ENCODE measurements around the gene CYB561.

Gene CYB561

DNA sequence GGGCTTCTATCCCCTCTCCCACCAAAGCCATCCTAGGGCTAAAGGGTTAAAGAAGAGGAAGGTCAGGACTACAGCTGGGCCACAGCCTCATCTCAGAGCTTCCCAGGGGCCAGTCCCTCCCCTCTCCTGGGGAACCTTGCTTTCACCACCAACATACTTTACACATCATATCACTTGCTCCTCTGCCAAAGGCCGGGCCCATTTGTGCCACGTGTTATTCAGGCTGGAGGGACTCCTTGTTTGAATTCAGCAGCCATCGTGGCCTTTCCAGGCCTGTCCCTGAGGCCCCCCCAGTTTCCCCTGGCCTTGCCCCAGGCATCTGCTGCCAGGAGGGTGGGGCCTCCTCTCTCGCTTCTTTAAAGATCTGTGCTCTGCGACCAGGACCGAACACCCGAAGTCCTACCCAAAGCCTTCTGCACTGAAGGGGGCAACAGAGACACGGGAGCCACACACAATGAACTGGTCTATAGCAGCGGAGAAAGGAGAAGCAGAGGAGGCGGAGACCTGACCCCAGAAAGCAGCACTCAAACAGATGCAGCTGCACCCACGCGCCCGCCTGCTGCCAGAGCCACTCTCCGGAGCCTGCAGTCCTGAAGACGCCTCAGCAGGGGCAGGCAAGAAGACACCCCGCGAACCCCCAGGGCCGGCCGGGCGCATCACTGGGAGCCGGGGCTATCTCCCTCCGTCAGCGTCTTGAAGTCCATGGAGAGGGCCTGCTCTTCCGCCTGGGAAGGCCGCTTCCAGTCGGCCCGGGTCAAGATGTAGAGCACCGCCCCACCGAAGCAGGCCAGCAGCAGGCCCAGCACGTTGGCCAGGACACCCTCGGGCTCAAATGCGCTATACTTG is 12.1 kb downstream of the CYB561 start:
- peak; percentile 98 for DNase-seq (ENCODE audit: low read depth)

DNA sequence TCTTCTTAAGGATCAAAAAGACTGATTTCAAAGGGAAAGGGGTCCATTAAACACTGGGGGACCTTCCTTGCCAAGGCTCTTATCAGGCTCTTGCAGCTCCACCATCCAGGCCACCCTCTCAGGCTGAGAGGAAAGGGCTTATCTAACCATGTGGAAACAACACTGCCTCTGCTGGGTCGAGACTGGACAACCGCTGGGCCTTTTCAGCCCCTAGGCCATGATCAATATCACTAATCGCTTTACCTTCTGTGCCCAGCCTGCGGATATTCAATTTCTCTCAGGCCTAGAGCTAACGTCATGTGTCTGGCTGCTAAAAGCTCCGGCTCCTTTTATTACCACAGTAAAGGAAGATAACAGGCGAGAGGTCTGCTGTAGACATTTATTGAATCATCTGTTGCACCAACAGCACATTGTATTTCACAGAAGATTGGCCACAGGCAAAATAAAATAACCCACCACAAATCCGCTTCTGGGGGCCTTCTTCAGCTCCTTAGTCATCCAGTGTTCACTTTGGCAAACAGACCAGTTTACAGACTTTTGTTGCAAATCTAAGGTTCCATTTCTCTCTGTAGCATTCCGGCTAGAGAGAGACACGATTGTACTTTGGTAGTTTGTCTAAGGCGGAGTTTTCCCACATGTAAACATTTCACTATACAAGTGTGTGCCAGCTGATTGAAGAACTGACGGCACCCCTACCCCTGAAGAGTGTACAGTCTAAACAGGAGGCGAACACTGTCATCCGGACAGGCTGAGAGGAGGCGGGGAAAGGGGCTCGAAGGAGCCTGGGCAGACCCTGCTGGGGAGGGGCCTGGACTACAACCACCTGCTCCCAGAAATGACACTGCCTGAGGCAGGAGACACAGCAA is 13.9 kb downstream of the CYB561 start:
- peak; percentile 44 for DNase-seq (ENCODE audit: low read depth)

GRCh38 chr17:63431618-63431938 is 14.5 kb downstream of the CYB561 start:
- DNase-seq (ENCODE audit: low read depth) = no peak

DNA sequence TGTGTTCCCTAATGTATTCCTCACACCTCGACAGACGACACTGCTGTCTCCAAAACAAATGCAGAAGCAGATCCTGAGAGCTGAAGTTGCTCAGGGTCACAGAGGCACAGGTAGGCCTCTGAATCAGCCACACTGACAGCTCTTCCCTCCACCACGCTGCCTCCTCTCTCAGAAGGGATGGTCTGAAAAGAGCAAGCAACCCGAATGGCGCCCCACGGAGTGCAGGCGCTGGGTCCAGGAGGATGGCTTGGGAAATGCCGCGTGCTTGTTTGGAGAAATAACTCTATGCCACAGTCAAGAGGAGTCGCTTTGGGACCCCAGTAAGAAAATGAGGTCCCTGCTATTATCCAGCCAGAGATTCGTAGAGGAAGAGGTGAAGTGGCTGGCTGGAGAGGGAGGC is 15.9 kb downstream of the CYB561 start:
- no peak for DNase-seq (ENCODE audit: low read depth)

GRCh38 chr17:63429766-63430165 is 16.3 kb downstream of the CYB561 start:
- DNase-seq (ENCODE audit: low read depth) = no peak

GRCh38 chr17:63426917-63427308 is 19.2 kb downstream of the CYB561 start:
- DNase-seq (ENCODE audit: low read depth) = no peak

DNA sequence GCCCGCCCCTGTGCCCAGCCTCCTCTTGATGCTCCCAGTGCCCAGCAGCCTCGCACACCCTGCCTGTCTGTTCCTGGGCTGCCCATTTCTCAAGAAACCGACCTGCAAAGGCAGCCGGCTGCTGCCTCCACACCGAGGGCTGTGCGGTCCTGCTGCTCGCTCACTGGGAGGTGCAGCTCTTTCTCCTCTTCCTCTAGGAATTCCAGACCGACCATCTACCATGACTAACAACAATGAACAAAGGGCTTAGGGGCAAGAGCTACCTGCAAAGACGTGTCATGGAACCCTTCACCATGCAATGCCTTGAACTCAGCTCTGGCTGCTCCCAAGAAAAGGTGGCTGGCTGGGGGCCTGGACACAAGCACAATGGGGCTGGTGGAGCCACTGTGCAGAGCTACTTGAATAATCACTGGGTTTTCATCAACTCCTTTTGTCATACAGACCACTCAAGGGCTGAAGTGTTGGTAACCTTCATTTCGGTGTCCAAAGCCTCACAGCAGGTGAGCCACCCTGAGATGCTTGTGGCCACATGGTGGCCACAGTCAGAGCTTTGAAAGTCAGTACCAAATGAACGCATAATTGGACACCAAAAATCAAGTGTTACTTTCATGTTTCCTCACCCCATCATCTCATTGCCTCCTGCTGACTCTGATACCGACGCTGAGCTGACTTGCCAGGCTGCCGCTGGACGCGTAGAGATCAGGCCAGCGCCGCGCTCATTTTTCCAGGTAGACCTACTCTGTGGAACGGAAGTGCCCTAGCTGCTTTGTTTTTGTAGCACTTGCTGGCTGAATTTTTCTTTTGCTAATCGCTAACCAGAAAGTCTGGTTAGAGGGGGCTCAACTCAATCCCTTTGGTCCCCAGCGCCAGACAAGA is 19.8 kb downstream of the CYB561 start:
- DNase-seq (ENCODE audit: low read depth) = no peak

DNA sequence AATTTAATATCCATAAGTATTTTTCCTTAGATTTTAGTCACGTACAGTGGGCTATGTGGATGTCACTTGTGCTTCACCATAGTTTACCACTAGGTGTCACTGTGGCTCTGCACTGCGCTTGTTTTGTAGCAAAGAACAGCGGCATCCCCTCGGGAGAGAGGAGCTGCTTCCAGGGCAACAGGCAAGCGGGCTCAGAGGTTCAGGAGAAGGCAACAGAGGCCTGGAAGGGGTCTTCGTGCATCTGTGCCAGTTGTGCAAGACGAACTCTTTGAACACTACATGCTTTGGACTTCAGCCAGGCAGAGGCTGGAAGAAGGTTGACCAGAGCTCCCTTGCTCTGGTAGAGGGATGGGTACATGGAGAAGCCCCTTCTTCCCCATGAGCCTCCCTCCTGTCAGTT is 20.6 kb downstream of the CYB561 start:
- DNase-seq (ENCODE audit: low read depth) = peak; percentile 61

DNA sequence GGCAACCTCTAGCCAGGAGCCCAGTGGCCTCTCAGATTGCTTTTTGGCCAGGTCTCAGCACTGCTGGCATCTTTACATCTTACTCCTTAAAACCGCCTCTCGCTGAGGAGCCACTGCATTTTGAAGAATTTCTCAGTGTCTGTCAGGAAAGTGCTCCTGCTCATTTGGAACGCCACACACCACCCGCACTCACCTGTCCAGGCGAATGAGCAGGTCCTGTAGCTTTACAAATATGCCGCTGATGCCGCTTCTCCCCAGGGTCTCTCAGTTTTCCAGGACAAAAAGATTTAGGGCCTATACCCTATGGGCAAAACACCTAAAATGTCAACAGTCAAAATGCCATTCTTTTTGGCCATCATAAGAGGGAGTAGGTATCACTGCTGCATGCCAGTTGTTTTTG is 22.1 kb downstream of the CYB561 start:
- no peak for DNase-seq (ENCODE audit: low read depth)

DNA sequence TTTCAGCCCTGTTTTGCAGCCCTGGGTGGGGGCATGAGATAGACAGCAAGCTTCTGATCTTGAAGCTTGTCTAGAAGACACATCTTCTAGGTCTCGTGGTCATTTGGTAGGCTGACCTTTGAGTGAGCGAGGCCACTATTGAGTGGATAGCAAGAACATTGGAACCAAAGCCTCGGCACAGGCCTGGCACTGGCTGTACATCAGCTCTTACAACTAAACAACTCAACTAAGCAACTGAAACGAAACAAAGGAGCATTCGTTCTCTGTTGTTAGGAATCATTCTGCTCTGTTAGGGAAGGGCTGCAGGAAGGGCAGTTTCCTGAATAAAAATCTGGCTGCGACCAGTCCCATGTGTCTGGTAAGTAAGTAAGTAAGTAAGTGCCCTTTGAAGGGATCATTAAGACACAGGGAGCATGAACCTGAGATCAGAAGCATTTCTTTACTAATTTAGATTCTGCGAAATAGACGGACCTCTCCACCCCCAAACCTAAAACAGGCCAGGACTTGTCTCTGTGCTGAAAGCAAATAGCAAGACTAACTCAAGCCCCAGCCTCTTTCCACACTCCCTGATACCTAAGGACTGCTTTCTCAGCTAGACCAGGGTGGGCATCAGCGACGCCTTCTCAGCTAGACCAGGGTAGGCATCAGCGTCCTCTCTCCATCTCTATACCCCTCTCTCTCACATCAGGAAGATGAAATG is 22.7 kb downstream of the CYB561 start:
- no peak for DNase-seq (ENCODE audit: low read depth)

DNA sequence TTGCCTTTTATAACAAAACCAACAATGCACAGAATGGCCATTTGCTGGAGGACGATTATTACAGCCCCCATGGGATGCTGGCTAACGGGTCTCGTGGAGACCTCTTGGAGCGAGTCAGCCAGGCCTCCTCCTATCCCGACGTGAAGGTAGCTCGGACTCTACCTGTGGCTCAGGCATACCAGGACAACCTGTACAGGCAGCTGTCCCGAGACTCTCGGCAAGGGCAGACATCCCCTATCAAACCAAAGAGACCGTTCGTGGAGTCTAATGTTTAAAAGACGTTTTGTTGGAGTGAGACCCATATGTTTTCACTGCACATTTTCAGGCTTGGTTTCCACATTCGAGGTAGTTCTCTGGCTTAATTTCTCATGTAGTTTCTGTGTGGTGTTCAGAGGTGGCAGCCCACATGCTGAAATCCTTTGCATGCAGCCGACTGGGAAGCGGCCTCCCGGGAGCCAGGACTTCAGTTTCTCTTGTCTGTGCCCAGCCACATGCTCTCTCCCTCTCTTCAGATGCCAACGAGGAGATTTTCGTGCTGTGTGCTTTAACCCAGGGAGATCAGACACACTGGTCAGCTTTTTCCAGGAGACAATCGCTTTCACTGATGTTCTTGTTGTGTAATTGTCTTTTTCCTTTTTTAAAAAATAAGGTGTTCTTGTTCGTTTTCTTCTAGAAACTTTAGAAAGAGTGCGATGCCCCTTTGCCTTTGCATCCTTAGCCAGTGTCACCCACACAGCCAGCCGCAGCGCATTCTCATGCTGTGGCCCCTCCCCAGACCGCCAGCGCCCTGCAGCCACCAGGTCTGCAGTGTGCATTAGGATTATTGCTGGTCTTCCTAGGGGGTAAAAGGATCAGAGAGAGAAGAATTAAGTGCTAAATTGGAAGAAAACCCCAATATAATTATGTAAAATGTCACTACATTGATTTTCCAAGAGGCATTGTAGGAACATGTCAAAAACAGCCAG is 24.1 kb downstream of the CYB561 start:
- no peak for DNase-seq (ENCODE audit: low read depth)

DNA sequence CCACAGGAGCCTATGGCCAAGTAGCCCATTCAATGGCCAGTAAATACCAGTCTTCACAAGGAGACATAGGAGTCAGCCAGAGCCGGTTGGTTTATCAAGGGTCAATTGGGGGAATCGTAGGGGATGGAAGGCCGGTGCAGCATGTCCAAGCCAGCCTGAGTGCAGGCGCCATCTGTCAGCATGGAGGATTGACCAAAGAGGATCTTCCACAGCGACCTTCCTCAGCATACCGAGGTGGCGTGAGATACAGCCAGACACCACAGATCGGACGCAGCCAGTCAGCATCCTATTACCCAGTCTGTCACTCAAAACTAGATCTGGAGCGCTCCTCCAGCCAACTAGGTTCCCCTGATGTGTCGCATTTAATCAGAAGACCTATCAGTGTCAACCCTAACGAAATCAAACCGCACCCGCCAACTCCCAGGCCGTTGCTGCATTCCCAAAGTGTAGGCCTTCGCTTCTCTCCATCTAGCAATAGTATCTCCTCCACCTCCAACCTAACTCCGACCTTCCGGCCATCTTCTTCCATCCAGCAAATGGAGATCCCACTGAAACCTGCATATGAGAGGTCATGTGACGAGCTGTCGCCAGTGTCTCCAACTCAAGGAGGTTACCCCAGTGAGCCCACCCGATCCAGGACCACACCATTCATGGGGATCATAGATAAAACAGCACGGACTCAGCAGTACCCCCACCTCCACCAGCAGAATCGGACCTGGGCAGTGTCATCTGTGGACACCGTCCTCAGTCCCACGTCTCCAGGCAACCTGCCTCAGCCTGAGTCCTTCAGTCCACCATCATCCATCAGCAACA is 25.0 kb downstream of the CYB561 start:
- no peak for DNase-seq (ENCODE audit: low read depth)

- no peak for DNase-seq (ENCODE audit: low read depth)
Observed at GRCh38 chr17:63419949-63420867, 25.9 kb downstream of the CYB561 start.

GRCh38 chr17:63419398-63419797 is 26.7 kb downstream of the CYB561 start:
- no peak for DNase-seq (ENCODE audit: low read depth)

- no peak for DNase-seq (ENCODE audit: low read depth)
Observed at GRCh38 chr17:63418540-63418939, 27.6 kb downstream of the CYB561 start.

- no peak for DNase-seq (ENCODE audit: low read depth)
Observed at GRCh38 chr17:63414222-63414621, 31.9 kb downstream of the CYB561 start.

DNA sequence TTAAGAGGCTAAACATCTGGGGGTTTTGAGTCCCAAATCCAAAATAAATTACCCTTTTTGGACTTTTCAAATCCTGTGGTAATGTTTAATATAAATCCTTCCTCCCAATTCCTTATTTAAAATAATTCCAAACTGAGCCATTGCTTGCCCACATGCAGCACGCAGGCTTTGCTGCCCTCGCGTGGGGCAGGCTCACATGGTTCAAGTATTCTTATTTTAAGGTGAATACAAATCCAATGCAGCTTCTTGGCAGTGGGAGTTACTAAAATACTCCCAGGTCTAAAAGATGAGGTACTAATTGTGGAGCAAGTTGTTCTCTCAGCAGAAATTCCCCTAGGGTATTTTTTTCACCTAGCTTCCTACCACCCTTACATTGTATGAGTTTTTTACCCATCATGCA is 33.0 kb downstream of the CYB561 start:
- no peak for DNase-seq (ENCODE audit: low read depth)

DNA sequence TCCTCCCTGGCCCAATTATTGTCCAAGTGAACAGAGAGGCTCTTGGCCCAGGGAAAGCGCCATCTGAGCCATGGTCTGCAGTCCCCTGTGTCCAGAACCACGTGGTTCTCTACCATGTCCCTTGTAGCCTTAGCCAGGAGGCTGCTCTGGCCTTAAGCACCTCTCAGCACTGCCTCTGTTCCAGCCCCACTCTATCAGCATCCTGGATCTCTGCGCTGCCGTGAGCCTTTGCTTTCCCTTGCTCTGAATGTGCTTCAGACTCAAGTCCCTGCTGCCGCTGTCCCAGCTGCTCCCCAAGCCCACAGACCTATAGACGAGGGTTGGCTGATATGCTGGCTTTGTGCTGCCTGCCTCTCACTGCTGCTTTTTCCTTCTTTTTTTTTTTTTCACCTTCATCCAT is 33.9 kb downstream of the CYB561 start:
- no peak for DNase-seq (ENCODE audit: low read depth)

All from GM04504 (cell line).